DND-41 (cell line): ENCODE results near the gene CCDC102A.

Source experiments
- EZH2 ChIP-seq: IDR thresholded peaks from 3 replicates; pipeline ENCODE4 v1.6.1; 2012; ENCODE audit warnings: borderline replicate concordance, low read depth, mild to moderate bottlenecking, moderate library complexity, low read length, inconsistent platforms; ENCODE audit not compliant: severe bottlenecking
- TF ChIP-seq, protein P1 (sequence below): IDR thresholded peaks from 2 replicates; pipeline ENCODE4 v1.5.1; 2012; ENCODE audit warnings: borderline replicate concordance, low read length, moderate library complexity, mild to moderate bottlenecking; ENCODE audit not compliant: poor library complexity, severe bottlenecking; ENCODE audit errors: extremely low read depth

DNA sequence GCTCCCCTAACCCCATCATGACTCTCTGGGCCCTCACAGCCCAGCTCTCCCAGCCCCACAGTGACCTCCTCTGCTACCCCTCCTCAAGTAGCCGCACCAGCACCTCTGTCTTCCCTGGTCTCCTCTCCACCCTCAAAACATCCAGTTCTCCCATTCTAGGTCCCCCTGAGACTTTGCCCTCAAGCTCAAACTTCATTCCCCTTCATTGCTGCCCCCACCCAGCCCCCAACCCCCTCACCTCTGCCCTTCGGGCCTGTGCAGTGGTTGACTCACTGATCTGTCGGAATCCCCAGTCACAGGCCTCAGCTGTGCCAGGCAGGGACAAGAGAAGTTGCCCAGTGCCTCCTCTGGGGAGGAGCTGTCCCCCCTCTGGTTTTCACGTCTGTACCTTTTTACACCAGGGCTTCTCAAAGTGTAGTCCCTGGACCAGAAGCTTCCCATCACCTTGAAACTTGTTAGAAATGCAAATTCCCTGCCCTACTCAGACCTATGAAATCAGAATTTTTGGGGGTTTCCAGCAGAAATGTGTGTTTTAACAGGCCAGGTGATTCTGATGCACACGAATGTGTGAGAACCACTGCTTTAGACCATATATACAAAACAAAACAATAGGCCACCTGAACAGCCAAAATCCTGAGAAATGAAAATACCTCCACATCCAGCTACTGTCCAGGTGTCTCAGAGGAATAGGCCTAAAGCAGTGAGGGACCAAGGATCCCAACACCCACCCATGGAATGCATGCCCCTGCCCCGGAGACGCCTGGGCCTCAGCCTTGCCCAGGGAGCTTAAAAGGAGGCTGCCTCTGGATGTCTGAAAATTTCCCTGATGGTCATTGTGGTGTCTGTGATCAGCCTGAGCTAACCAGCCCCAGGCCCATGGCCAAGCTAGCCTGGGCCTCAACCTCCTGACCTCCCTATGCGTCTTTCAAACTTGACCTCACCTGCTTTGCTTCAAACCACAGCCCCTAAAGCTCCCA lies 49.2 kb downstream of the CCDC102A start:
- TF ChIP-seq, protein P1, sequence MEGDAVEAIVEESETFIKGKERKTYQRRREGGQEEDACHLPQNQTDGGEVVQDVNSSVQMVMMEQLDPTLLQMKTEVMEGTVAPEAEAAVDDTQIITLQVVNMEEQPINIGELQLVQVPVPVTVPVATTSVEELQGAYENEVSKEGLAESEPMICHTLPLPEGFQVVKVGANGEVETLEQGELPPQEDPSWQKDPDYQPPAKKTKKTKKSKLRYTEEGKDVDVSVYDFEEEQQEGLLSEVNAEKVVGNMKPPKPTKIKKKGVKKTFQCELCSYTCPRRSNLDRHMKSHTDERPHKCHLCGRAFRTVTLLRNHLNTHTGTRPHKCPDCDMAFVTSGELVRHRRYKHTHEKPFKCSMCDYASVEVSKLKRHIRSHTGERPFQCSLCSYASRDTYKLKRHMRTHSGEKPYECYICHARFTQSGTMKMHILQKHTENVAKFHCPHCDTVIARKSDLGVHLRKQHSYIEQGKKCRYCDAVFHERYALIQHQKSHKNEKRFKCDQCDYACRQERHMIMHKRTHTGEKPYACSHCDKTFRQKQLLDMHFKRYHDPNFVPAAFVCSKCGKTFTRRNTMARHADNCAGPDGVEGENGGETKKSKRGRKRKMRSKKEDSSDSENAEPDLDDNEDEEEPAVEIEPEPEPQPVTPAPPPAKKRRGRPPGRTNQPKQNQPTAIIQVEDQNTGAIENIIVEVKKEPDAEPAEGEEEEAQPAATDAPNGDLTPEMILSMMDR: no peak
- no peak for TF ChIP-seq EZH2
